ENCODE measurements around the gene TESMIN. TPM values are rescaled to one million over a fixed set of nuclear protein-coding genes. Genes with fewer than 3 reads are reported as not detected.

TESMIN gene
- total and polyA plus RNA-seq, 2 of the 13 experiments (the other 11 are each of a cell fraction or from before 2014, with no cell fraction given): 0.15 to 0.45 TPM

DNA sequence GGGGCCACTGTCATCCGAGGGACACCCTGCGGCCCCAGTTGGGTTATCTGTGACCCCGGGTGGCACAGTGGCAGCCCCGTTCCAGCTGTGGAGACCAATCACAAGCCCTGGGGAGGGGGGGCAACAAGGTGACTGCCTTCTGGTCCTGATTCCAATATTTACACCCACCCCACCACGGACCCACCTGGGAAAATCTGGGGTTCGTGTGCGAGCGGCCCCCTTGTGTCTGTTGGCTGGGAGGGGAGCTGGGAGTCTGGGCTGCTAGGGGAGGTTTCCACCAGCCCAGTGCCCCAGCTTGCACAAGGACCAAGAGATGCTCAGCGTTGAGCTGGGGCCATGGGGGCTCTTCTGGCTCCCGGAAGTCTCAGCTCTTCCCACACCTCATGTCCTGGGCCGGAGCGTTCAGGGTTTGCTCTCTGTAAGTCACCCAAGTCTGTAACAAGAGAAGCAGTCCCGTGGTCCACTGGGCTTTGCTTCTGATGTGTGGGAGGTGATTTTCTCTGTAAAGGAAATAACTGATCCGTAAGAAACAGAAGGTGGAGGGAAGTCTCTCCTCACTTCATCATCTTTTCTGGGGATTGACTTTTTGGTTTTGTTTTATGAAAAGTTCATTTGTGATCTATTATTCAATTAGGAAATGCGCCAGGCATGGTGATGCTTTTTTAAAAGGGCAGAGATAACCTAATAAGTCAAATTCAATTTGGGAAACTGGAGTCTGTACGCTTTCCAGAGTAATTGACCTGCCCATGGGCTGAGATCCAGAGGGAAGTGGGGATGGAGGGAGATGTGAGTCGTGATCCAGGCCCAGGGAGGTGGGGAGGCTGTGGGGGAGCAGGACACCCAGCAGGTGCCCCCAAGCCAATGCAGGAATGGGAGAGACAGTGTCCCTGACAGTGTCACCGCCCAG is 89.4 kb downstream of the TESMIN start:
- H3K27me3 ChIP-seq (ENCODE audit: control insufficient read depth in 1 of 2, insufficient read depth in 2 of 2, low read length in 2 of 2): peaks cover 14 to 71% of the 10 kb centered on the region in 2 experiments
- no peak overlapping the region for H3K4me3 ChIP-seq (replicated peaks in 1 of 3; ENCODE audit: insufficient read depth in 1 of 3, low read depth in 2 of 3, low read length in 3 of 3)
- TF ChIP-seq CREB3 (CRISPR knock-in tag; IDR thresholded peaks at IDR 0.05) (no peak), ZNF562 (CRISPR knock-in tag; IDR thresholded peaks at IDR 0.05; ENCODE audit: borderline replicate concordance) (no peak), ZNF230 (CRISPR knock-in tag; IDR thresholded peaks at IDR 0.05) (no peak), MNT (IDR thresholded peaks at IDR 0.05) (no peak), KLF9 (CRISPR knock-in tag; IDR thresholded peaks at IDR 0.05; ENCODE audit: low read depth) (no peak), LBX2 (CRISPR knock-in tag; IDR thresholded peaks at IDR 0.05; ENCODE audit: borderline replicate concordance) (no peak)
- TF ChIP-seq, protein P1, sequence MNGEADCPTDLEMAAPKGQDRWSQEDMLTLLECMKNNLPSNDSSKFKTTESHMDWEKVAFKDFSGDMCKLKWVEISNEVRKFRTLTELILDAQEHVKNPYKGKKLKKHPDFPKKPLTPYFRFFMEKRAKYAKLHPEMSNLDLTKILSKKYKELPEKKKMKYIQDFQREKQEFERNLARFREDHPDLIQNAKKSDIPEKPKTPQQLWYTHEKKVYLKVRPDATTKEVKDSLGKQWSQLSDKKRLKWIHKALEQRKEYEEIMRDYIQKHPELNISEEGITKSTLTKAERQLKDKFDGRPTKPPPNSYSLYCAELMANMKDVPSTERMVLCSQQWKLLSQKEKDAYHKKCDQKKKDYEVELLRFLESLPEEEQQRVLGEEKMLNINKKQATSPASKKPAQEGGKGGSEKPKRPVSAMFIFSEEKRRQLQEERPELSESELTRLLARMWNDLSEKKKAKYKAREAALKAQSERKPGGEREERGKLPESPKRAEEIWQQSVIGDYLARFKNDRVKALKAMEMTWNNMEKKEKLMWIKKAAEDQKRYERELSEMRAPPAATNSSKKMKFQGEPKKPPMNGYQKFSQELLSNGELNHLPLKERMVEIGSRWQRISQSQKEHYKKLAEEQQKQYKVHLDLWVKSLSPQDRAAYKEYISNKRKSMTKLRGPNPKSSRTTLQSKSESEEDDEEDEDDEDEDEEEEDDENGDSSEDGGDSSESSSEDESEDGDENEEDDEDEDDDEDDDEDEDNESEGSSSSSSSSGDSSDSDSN (CRISPR knock-in tag; IDR thresholded peaks at IDR 0.05): no peak
- H2AFZ ChIP-seq (ENCODE audit: low read length): no peak overlapping the region
- no peak overlapping the region for H3K27ac ChIP-seq (ENCODE audit: extremely low read length, insufficient read depth, low read length)
- BruUV-seq (replicated peaks): no TSS peak
- DNase-seq (ENCODE audit: low spot score) (no peak), FAIRE-seq (no peak), ATAC-seq (no peak)
- 18% methylated on average over 11 of the region's 18 CpGs for WGBS (ENCODE audit: low lambda C conversion rate)
- CTCF ChIA-PET (ENCODE audit: low intra/inter-chr PET ratio, low total read pairs): no interaction called here
- no peaks in the 10 kb centered on the region for H3K36me3 ChIP-seq (replicated peaks in 1 of 2; ENCODE audit: control insufficient read depth in 1 of 2, insufficient read depth in 2 of 2, low read length in 2 of 2)
- no peak overlapping the region for H3K4me2 ChIP-seq (ENCODE audit: low read depth, low read length)
- H3K9me3 ChIP-seq (ENCODE audit: low read length): no peaks in the 10 kb centered on the region
- no peak overlapping the region for H3K9ac ChIP-seq (ENCODE audit: insufficient read depth, low read depth, low read length)
- POLR2A ChIA-PET: no interaction called here
- intact Hi-C loops (cut with micrococcal nuclease; ENCODE audit: unreplicated experiment): no loop called here
- H3K4me1 ChIP-seq (ENCODE audit: insufficient read depth, low read length): peaks cover 5% of the 10 kb centered on the region
- H4K20me1 ChIP-seq (ENCODE audit: insufficient read depth, low read length): no peaks in the 10 kb centered on the region
- in situ Hi-C loops (cut with HindIII; ENCODE audit: extremely low pct_ligation_motif_present, low pct_unique_long_range_greater_than_20kb): no loop called here
- H3K79me2 ChIP-seq (ENCODE audit: insufficient read depth, low read length): no peaks in the 10 kb centered on the region

All from HepG2 (cell line).